T-helper 1 cell (primary cell): Measurements from ENCODE around the gene U2AF1L4.

Experiments used
- DNase-seq, 5 donors: peaks; one replicate each; pipeline ENCODE4 v3.0.0-alpha.2; 2012 to 2020

The U2AF1L4 gene

DNA sequence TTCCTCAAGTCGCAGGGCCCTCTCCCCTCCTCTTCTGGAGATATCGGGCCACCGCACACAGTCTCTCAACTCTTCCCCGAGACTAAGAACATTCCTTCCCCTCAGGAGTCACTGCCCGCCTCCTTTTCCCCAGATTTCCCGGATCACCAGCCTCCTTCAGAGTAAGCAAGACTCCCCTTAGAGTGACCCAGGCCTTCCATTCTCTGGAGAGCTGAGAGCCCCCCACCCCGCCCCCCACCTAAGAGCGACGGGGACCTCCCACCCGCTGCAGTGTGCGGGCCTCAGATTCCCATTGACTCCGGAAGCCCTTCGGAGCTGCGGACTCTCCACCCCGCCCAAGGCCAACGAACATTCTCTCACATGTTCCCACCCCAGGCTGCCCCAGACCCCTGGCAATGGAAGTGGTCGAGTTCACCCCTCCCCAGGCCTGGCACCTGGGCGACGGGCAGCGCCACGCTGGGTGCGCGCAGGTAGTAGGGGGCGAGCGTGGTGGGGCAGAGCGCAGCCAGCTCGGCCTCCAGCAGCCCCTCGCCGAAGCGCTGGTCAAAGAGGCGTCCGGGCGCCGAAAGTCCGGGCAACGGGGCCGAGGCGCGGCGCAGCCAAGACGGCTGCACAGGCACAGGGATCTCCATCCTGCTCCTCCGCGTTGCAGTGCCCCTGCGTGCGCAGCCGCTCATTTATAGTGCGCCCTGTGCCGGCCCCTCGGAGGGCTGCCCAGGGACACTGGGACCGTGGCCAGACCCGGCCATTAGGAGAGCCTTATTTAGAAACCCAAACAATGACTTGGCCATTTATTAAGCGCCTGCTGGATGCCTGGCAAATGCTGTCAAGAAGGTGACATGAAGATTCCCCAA lies 11.4 kb upstream of the U2AF1L4 start, which contains the start of gene HSPB6:
Gene HSPB6 (minus strand): TSS at position 653 of the 854 bp plus-strand sequence. CDS start 21 bp downstream, at position 632.
- DNase-seq: no peak

DNA sequence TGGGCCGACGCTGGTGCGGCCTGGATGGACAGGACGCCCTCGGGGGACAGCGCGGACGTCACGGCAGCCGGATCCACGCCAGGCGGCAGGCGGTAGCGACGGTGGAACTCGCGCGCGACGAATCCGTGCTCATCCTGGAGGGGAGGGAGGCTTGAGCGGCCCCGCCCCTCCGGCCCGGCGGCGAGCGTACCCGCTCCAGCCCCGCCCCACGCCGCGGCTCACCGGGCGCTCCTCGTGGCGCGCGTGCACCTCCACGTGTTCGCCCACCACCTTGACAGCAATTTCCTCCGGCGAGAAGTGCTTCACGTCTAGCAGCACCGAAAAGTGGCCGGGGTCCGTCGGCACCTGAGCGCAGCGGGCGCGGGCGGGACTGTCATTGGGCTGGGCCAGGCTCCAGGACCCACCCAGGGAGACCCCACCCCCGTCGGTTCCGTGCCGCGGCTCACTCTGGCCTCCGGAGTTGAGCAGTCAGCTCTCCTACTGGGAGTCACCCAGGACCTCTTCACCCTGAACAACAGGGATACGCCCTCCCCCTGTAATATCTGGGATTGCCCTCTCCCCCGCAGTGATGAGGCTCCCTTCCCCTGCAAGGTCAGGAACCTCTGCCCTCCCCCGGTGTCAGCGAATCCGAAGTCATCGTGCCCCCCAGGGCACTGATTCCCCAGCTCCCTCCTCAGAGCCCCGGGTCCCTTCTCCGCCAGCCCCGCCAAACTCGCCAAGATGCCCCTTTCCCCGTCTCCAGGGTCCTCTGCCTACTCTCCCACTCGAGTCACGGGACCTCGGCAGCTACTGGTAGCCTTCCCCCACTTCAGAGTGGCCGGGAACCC lies 10.5 kb upstream of the U2AF1L4 start:
- peak in 4 of 5 donors; percentile 47 to 67 (median 49) for DNase-seq

DNA sequence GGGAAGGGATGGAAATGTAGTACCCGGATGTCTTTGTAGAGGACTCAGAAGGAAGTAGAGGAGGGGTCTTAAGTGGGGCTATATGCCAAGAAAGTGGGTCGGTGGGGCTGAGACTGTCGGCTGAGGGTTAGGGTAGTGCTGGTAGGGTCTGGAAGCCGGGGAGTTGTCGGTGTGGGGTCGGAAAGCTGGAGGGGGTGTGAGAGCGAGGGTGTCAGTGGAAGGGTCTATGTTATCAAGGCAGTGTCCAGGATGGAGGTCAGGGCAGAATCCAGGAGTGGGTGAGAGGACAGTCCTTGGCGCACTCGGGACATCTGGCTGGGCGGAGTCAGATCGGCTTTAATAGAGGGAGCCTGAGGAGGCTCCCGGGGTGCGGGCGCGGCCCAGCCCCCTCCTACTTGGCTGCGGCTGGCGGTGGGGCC lies 9.9 kb upstream of the U2AF1L4 start:
- no peak for DNase-seq

DNA sequence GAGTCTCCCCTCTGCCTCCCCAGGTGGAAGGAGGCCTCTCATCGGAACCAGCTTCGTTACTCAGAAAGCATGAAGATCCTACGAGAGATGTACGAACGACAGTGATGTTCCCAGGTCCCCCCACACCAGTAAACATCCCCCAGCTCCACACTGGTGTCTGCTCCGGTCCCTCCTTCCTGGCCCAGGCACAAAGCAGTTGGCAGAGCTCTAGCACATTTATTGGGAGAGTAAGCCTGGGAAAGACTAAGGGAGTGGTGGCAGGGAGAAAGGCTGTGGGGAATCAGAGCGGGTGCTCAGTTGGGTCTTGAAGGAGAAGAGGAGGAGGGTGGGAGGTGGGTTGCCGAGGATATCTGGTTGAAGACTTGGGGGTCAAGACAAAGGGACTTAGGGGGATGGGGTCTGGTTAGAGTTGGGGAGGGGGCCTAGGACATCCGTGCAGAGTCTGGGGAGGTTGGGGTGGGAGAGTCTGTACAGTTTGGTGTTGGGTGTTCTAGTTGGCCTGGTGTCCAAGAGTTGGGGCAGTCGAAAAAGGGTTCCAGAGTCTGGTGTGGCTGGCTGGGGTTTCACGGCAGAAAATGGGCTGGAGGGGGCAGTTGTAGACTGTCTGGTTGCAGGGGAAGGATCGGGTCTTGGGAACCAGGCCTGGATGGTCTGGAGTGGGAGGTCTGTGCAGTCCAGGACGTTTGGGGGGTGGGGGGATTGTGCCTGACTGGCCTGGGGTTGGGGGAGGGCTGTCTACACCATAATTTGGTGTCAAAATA lies 9.3 kb upstream of the U2AF1L4 start:
- no peak for DNase-seq

DNA sequence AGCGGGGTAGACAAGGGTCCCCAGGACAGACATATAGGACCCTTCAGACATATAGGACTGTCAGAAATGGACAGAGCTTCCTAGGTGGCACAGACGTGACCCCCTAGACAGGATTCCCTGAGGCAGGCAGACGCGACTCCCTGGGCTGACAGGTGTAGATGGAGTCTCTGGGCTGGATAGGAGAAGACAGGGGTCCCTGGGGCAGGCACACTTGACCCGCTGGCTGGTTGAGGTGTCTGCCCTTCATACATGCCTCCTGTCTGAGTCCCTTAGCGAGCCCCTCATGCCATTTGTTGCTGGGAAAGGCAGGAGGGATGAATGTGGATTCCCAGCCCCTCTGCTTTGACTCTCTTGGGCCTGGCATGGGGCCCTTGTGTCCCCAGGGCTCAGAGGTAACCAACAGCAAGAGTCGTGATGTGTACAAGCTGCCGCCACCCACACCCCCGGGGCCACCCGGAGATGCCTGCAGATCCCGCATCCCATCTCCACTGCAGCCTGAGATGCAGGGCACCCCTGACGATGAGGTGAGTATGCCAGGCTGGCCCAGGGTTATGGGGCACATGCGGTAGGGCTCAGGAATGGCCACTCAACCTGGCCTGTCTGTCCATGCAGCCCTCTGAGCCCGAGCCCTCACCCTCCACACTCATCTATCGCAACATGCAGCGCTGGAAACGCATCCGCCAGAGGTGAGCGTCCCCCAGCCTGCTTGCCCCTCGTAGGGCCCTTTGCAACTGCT lies 8.6 kb upstream of the U2AF1L4 start:
- DNase-seq: no peak

DNA sequence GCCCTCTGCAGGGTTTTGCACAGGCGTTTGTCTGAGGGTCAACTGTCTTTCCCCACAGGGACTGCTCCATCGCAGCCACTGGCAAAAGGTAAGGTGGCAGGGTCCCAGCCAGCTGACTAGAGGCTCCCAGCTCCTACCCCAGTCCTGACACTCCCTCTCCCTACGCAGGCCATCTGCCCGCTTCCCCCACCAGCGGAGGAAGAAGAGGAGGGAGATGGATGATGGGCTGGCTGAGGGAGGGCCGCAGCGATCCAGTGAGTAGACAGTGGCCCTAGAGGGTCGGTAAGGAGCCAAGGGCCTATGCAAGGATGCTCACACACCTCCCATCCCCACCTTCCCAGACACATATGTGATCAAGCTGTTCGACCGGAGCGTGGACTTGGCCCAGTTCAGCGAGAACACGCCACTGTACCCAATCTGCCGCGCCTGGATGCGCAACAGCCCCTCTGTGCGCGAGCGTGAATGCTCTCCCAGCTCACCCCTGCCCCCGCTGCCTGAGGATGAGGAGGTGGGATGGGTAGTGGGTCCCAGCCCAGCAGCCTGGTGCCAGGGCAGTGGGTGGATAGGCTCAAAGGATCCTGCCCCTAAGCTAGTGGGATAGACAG lies 7.6 kb upstream of the U2AF1L4 start:
- DNase-seq: no peak

DNA sequence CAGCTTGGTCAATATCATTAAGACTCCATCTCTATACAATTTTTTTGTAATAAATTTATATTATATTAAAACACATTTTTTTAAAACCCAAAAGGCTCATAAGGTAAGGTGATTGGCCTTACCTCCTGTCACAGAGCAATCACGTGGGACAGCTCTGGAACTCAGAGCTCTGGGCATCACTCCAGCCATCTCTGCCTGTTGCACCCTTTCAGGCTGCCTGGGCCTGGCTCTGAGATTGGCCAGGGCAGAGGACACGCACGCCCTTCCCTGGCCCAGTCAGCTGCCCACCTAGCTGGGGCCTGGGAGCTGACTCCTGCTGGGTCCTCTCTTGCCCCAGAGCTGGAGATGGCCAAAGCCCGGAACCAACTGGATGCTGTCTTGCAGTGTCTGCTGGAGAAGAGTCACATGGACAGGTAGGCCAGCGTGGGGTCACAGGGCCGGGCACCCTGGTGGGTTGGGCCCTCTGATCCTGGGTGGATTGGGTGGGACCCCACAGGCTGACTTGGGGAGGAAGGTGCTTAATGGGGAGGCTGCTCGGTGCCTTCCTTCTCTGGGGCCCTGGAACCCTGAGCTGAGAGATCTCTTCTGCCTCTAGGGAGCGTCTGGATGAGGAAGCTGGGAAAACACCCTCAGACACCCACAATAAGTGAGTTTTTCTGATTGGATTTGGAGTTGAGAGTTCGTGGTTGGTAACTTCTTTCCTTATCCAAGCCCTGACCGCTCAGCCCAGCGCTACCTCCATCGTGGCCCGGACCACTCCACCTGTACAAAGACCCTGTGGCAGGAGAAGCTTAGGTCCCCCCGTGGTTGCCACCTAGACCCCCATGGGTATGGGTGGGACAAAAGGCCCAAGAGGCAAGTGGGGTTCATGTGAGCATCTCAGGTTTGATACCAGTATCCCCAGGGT lies 6.9 kb upstream of the U2AF1L4 start:
- DNase-seq: no peak

DNA sequence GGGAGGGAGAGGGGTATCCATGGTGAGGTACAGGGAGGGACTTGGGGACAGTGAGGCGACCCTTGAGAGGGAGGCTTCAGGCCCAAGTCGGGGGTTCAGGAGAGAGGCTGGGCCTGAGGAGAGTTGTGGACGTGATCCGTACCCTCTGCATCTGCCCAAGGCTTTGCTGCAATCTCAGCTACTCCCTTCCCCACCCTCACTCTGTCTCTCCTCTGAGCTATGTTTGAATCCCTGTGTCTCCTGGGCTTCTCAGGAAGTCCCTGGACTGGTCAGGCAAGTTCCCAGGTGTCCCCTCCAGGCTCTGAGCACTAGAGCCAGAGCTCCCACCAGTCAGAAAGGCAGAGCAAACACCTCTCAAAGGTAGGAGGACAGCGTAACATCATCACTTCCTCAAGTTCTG lies 4.9 kb upstream of the U2AF1L4 start:
- no peak for DNase-seq

DNA sequence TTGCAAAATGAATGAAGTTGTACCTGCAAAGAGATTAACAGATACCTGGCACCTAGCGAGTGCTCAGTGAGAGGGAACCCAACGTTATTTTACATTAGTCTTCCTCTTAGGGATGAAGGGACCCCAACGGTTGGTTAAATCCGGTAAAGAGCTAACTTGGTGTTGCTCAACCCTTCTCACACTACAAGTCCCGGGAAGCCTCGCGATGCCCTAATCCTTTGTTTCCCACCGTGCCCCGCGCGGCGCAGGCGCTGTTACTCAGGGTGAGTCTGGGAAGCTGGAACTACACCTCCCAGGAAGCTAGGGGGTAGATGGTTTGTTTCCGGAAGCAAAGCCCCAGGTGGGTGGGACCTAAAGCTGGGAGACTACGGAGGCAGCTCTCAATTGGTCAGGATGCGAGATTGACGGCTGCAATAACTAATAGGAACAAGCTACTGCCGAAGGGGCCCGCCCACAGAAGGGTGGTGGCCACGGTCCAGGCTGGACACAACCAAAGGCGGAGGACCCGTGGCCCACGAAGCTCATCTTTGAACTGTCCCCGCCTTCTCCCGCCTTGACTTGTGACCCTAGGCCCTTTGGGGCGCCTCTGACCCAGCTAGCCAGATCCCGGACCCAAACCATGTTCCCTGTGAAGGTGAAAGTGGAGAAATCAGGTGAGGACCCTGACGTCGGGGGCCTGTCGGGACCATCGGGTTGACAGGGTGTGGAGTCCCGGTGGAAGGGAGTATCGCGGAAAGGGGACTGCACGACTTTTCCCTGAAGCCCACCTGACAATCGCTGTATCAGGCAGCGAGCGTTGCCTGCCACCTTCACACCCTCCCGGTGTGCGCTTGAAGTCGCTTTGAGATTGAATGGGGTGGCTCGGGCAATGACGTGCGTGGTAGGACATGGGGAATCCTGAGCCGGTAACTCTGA lies 3.1 kb upstream of the U2AF1L4 start, which contains the start of gene LIN37:
Gene LIN37 (plus strand): TSS at position 471 of the 915 bp plus-strand sequence. CDS start 149 bp downstream, at position 620.
- DNase-seq: peak; percentile 96 to 99 (median 98)

DNA sequence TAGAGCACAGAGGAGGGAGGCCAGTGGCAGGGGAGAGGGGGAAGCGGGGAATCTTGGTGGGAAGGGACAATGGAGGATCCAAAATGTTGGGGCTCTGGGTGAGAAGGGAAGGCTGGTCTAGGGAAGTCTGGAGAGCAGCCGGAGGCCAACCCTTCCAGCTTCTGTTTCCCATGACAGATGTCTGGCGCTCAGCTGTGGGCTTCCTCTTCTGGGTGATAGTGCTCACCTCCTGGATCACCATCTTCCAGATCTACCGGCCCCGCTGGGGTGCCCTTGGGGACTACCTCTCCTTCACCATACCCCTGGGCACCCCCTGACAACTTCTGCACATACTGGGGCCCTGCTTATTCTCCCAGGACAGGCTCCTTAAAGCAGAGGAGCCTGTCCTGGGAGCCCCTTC lies 1.3 kb upstream of the U2AF1L4 start:
- DNase-seq: no peak

DNA sequence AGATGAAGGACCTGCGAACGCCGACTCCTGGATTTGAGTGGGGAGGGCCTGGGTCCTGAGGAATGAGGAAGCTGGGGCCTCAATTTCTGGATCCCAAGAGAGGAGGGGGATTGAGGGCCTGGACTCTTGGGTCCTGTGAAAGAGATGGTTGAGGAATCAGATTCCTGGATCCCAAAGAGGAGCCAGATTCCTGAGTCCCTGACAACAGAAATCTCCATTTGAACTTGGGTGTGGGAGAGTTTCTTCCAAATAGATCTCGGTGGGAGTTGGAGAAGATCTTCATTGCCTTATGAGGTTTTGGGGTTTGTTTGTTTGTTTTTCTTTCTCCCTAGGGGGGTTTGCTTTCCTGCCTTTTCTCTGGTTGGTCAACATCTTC lies 857 bp upstream of the U2AF1L4 start:
- no peak for DNase-seq

DNA sequence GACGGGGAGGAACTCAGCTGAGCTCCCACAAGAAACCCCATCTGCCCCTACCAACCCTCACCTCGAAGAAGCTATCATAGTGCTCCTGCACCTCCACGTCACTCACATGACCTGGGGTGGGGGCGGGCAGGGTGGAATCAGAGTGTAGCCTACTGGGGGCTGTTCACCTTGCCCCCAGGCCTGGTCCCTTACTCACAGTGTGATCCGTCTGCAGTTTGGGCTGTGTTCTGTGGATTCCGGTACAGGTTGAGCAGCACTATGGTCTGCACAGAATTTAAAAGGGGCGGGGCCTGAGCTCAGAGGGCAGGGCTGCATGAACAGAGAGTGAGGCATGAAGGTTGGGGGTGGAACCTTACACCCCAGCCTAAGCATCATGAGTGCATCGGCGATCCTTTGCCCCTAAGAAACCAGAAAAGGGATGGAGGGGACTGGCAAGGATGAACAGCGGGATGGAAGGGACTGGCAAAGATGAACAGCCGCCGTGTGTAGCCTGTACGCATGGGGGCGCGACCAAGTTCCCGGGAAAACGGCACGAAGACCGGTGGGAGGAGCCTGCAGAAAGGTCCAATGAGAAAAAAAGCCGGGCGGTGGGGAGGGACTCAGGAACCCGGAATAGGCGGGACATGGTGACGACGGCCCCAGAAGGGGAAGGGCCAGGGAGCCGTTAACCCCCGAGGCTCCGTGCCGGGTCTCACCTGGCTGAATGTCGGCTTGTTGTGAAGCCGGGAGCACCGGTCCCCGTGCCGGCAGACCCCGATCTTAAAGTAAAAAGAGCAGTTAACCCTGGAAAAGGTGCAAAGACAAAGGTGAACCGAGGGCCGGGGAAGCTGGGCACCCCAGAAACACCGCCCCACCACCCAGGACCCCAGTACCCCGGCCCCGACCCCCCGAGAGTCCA lies 539 bp downstream of the U2AF1L4 start:
- DNase-seq: peak; percentile 84 to 94 (median 93)

DNA sequence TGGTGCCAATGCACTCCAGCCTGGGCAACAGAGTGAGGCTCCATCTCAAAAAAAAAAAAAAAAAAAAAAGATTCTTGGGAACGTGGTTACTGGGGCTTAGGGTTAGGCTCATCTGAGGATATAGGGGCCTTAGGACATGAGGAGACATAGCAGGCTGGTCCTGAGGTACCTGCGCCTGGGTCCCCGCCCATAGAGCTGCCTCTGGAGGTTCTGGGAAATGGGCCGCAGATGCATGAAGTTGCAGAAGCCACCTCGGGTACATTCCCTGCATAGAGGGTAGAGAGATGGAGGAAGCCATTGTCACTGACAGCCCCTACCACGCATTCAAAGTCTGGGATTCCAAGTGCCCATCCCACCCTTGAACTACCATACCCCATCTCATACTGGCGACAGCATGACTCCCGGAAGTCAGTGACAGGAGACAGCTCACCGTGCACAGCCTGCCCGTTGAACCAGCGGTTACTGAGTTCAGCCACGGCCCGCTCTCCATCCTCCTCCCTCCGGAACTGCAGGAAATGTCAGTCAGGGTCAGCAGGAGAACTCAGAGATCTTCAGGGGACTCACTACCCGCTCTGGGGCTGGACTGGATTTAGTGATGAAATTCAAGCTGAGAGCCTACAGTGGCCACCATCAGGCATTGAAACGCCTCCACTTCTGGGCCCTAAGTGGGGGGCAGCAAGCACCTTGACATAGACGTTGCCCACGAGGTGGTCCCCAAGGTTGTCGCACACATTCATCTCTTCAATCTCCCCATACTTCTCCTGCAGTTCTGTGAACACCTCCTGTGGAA lies 1.4 kb downstream of the U2AF1L4 start:
- DNase-seq: no peak

DNA sequence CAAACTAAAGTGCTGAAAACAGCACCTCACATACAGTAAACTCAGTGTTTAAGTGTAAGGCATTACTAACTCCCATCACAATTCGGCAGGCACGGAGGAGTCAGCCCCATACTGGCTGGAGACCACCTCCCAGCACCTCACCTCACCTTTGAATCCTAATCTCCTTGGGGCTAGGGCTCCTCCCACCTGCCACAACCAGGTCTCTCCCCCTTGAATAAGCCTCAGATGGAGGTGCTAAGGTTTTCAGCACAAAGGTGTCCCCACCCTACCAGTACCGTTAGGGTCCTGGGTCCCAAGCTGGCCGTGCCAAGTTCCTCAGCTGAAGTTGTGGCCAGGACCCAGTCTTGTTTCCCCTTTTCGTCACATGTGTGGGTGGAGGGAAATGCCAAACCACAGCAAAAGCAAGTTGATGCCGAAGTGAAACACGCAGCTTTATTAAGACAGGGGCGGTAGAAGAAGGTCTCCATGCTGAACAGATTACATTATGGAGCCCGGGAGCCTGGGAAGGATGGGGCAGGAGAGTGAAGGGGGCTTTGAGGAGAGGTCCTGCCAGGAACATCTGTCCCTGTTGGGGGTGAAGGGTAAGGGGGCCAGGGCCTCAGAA lies 3.0 kb downstream of the U2AF1L4 start, which contains the start of gene IGFLR1:
Gene IGFLR1 (minus strand): TSS at position 332 of the 604 bp plus-strand sequence. CDS start 1,272 bp downstream, outside the sequence.
- peak in 4 of 5 donors; percentile 39 to 75 (median 54) for DNase-seq

DNA sequence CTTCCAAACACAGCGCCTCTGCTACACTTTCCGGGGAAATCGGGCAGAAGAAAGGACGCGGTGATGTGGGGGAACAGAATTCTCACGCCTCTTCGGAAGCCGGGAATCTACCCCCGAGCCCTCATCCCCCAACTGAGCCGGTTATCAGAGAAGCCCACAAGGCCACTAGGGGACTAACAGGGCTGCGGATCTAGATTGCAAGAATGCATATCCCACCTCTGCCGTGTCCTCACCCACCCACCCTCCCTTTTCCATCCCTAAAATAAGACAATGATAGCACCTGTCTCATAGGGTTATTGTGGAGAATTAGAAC lies 4.1 kb downstream of the U2AF1L4 start:
- no peak for DNase-seq

DNA sequence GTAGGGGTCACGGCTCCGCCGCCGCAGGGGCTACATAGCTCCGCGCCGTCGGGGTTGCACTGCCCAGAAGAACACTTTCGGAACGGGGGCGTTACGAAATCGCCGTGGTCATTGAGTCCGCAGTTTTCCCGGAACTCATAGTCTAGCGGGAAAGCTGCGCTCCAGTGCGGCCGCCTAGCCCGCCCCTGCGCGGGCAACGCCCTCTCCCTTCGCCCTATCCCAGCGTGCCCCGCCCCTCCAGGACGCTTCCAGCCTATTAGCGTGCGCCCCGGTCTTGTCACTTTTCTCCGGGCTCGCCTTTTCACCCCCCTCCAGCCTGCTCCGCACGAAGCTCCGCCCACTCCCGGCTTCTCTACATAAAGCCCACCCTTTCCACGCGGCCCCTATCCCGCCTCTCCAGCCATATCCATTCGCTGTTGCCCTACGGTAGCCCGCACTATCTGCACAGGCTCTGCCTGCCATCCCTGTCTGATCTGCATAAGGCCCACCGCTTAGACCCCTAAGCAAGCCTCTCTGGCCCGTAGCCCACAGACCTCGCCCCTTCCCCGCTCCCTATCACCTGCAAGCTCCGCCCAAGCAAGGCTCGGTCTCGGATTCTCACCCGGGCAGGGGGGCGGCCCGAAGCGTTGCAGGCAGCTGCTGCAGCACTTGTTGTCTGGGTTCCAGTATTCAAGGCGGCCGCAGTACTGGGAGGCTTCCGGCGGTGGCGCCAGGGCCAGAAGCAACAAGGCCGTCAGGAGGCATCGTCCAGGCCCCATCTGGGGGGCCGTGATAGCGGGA lies 4.6 kb downstream of the U2AF1L4 start:
- peak; percentile 92 to 95 (median 93) for DNase-seq
